Ovary (tissue), 9 donors: ENCODE measurements around the gene MTX3. TPM values are rescaled to one million over a fixed set of nuclear protein-coding genes. Genes with fewer than 3 reads are reported as not detected.

Experiments
- DNase-seq, 5 donors: peaks; one replicate each; pipeline ENCODE4 v3.0.0-alpha.2; 2019 to 2020
- H3K27ac ChIP-seq, 2 donors: fragments of 200-600 bp; one replicate each; pipeline versions ENCODE4 v1.5.1 to v1.8.0; 2019 to 2022
- H3K27me3 ChIP-seq: fragments of 200-600 bp; one replicate; pipeline ENCODE4 v1.8.0; 2022
- H3K36me3 ChIP-seq: fragments of 200-600 bp; sonication (generic); one replicate; pipeline ENCODE4 v1.5.1; 2019
- H3K4me1 ChIP-seq: one replicate; pipeline ENCODE4 v1.8.1; 2013; ENCODE audit warnings: mild to moderate bottlenecking, moderate library complexity; ENCODE audit not compliant: insufficient read depth
- H3K4me3 ChIP-seq: fragments of 200-600 bp; sonication (generic); one replicate; pipeline ENCODE4 v1.5.1; 2017
- H3K9me3 ChIP-seq, 2 donors: fragments of 200-600 bp in 1 of 2; sonication (generic) in 1 of 2; one replicate each; pipeline versions ENCODE4 v1.5.1 to v1.8.1; 2013 to 2019; ENCODE audit warnings: mild to moderate bottlenecking in 1 of 2, moderate library complexity in 1 of 2
- CTCF ChIP-seq, 3 donors: fragments of 450-650 bp in 2 of 3; fragments of 200-600 bp in 1 of 3; IDR thresholded peaks; one replicate each; pipeline versions ENCODE4 v1.5.1 to v1.8.0; 2016 to 2022; ENCODE audit warnings: antibody characterized with exemption in 3 of 3, mild to moderate bottlenecking in 1 of 3
- EP300 ChIP-seq: sonication (generic); formaldehyde crosslinking; IDR thresholded peaks from one replicate; pipeline ENCODE4 v1.6.1; 2017; ENCODE audit warnings: antibody characterized with exemption
- POLR2A ChIP-seq: fragments of 450-650 bp; IDR thresholded peaks from one replicate; pipeline ENCODE4 v1.6.1; 2017; ENCODE audit warnings: antibody characterized with exemption, mild to moderate bottlenecking, moderate library complexity
- WGBS, 3 donors: extraction: QIAGEN DNeasy Blood & Tissue Kit in 1 of 3; methylation state at CpG; one replicate each; pipeline versions ENCODE4 v1.1.5 to v1.1.7; 2013 to 2017; 5-methylcytosine and 5-hydroxymethylcytosine counted together
- intact Hi-C, 4 donors: fragments of 100-400 bp; cut with DNase I; formaldehyde crosslinking; loops; one replicate each; pipeline versions ENCODE4 v1.11.0 to v1.15.1; 2022 to 2023
- polyA plus RNA-seq, 2 donors: library from polyadenylated mRNA; stranded (reverse); fragments of 200-250 nt in 1 of 2; fragments of 350-450 nt in 1 of 2; fragmentation: Illumina TruSeq in 1 of 2; extraction: RNeasy Lipid Tissue Mini Kit (QIAGEN cat#74804) in 1 of 2; gene quantifications; one replicate each; pipeline ENCODE4 v1.2.3, GENCODE V29; 2013 to 2014
- total RNA-seq, 7 donors: library from RNA; depleted of rRNA in 2 of 7; stranded (reverse); fragments of >200 nt in 2 of 7; fragmentation: NEBNext Ultra II Directional in 3 of 7; extraction: Animal tissue kit (Norgen Biotek cat#: 25700) in 3 of 7; gene quantifications; one replicate each; pipeline versions ENCODE4 v1.1.0 to v1.2.4, GENCODE V29; 2016 to 2023
- donor health status: DM: no; HTN: no; CAD: no; lungs with moderate emphysema.
- donor health status: DM: no; HTN: no; CAD: no.
- donor health status: Bipolar disorder and iron deficiency.
- donor health status: DM: yes; HTN: yes; CAD: no.
- donor health status: DM: no; HTN: no; CAD: no.
- donor health status: DM: yes; HTN: yes; CAD: no.

Gene MTX3
- total and polyA plus RNA-seq, 9 donors, result 8.2 to 24.3 (median 16.7) TPM

- DNase-seq, result no peak
- TF ChIP-seq POLR2A (no peak), CTCF (IDR thresholded peaks at IDR 0.05) (no peak), EP300 (no peak)
- Histone ChIP-seq H3K36me3 (no peaks in the 10 kb centered on the region), H3K4me3 (no peak overlapping the region), H3K27ac (no peak overlapping the region), H3K9me3 (no peaks in the 10 kb centered on the region), H3K4me1 (no peaks in the 10 kb centered on the region), H3K27me3 (no peaks in the 10 kb centered on the region)
- intact Hi-C loops, result no loop called here
- WGBS, 3 donors, result 93 to 94% (median 93%) methylated on average over 5 of the region's 5 CpGs
Measured at GRCh38 chr5:80036615-80037014, 45.6 kb upstream of the MTX3 start.

- no peak overlapping the region for H3K27ac ChIP-seq
- no peaks in the 10 kb centered on the region for H3K4me1 ChIP-seq
- TF ChIP-seq EP300 (no peak), POLR2A (no peak), CTCF (IDR thresholded peaks at IDR 0.05) (no peak)
- 85 to 90% (median 86%) methylated on average over 7 of the region's 7 CpGs for WGBS, 3 donors
- DNase-seq, result no peak
- intact Hi-C loops, result no loop called here
- H3K4me3 ChIP-seq, result no peak overlapping the region
- no peaks in the 10 kb centered on the region for H3K9me3 ChIP-seq
- no peaks in the 10 kb centered on the region for H3K36me3 ChIP-seq
- no peaks in the 10 kb centered on the region for H3K27me3 ChIP-seq
Measured at GRCh38 chr5:80035839-80036238, 44.8 kb upstream of the MTX3 start.

GRCh38 chr5:80034962-80035821 lies 44.1 kb upstream of the MTX3 start, which contains the start of gene THBS4:
TSS of gene THBS4 (plus strand) at chr5:80035348. CDS start at chr5:80035538, 190 bp downstream.
- Histone ChIP-seq H3K27me3 (no peaks in the 10 kb centered on the region), H3K9me3 (no peaks in the 10 kb centered on the region), H3K36me3 (no peaks in the 10 kb centered on the region), H3K4me1 (no peaks in the 10 kb centered on the region), H3K4me3 (no peak within 1 kb of the TSS), H3K27ac (no peak within 1 kb of the TSS)
- no peak for TF ChIP-seq EP300
- TF ChIP-seq POLR2A, result no peak
- no peak for TF ChIP-seq CTCF (IDR thresholded peaks at IDR 0.05)
- WGBS, 3 donors, result 6 to 10% (median 7%) methylated on average over 62 to 76 of the region's 76 CpGs
- intact Hi-C loops, result no loop called here
- DNase-seq, result peak in 2 of 5 donors; percentile 34

GRCh38 chr5:80034559-80034958 lies 43.5 kb upstream of the MTX3 start:
- H3K4me3 ChIP-seq, result no peak overlapping the region
- no peak for TF ChIP-seq EP300
- TF ChIP-seq CTCF (IDR thresholded peaks at IDR 0.05), result no peak
- no peak for TF ChIP-seq POLR2A
- no peaks in the 10 kb centered on the region for H3K36me3 ChIP-seq
- 9 to 19% (median 13%) methylated on average over 8 of the region's 8 CpGs for WGBS, 3 donors
- no peak for DNase-seq
- intact Hi-C loops, result no loop called here
- no peaks in the 10 kb centered on the region for H3K9me3 ChIP-seq
- H3K4me1 ChIP-seq, result no peaks in the 10 kb centered on the region
- H3K27me3 ChIP-seq, result no peaks in the 10 kb centered on the region
- H3K27ac ChIP-seq, result no peak overlapping the region
